Measurements from ENCODE around the gene AKNAD1.
A peak's percentile ranks its signal among the peaks of the same experiment; 100 is the strongest.

Gene AKNAD1

DNA sequence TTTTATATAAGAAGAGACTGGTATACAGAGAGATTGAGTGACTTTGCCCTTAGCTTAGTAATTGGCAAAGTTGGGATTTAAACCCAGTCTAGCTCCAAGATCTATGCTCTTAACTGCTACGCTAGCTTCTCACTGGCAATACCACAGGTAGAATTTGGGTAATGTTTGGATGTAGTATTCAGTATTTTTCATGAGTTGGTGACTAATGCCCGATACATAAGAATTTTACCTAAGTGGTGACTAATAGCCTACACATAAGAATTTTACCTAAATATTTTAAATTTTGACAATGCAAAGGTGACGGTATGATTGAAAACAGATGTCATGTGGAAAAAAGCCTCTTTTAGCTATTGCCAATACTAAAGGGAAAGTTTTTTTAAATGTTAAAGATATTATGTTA lies 44.2 kb upstream of the AKNAD1 start (continued):
- no peak for TF ChIP-seq ZNF561 (tag by site-specific recombination; IDR thresholded peaks at IDR 0.05; ENCODE audit: borderline replicate concordance)
- TF ChIP-seq ZNF621 (tag by site-specific recombination; IDR thresholded peaks at IDR 0.05): no peak

DNA sequence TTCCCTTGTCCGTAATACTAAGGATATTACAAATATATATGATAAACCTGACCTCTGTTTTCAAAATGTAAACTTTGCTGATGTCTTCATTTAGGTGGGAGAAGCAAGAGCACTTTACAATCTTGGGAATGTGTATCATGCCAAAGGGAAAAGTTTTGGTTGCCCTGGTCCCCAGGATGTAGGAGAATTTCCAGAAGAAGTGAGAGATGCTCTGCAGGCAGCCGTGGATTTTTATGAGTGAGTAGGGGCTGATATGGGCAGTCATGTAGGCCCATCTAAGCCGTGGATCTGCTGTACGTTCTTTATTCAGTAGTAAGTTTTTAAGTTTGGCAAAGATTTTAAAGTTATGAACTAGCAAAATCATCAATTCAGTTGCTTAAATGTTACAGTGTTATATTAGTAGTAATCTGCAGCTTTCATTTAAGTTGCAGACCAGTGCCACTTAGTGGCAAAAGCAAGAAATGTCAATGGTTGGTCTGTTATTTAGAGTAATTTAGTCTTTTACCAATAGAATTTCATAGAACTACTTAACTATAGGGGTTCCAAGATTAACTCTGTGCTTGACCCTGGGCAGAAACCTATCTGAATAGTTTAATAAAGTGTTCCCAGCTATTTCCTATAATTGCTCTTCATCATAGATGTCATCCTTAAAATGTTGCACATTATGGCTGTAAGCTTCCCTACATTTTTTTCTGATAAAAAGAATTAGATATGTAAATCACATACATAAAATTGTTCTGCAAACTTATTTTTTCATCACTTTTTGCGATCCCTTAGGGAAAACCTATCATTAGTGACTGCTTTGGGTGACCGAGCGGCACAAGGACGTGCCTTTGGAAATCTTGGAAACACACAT lies 41.2 kb upstream of the AKNAD1 start:
- POLR2A ChIA-PET: interaction anchor here (0.7 to 1.1 kb wide), 2 partner anchors 22 to 72 kb away, joined by 3 read pairs; partner anchors contain the start of gene GPSM2
- H3K36me3 ChIP-seq (ENCODE audit: control insufficient read depth in 2 of 2, insufficient read depth in 1 of 2, low read length in 2 of 2): peaks cover 9 to 15% of the 10 kb centered on the region in 2 experiments
- CTCF ChIA-PET: interaction anchor here (0.6 to 10.6 kb wide), 27 partner anchors 9 to 778 kb away, joined by 3 to 199 read pairs (median 4); partner anchors contain the start of gene PRPF38B
- TF ChIP-seq ZNF660 (tag by site-specific recombination; IDR thresholded peaks at IDR 0.05): peak; percentile 49; the same call in 1 of the 2 replicates
- TF ChIP-seq, protein P1, sequence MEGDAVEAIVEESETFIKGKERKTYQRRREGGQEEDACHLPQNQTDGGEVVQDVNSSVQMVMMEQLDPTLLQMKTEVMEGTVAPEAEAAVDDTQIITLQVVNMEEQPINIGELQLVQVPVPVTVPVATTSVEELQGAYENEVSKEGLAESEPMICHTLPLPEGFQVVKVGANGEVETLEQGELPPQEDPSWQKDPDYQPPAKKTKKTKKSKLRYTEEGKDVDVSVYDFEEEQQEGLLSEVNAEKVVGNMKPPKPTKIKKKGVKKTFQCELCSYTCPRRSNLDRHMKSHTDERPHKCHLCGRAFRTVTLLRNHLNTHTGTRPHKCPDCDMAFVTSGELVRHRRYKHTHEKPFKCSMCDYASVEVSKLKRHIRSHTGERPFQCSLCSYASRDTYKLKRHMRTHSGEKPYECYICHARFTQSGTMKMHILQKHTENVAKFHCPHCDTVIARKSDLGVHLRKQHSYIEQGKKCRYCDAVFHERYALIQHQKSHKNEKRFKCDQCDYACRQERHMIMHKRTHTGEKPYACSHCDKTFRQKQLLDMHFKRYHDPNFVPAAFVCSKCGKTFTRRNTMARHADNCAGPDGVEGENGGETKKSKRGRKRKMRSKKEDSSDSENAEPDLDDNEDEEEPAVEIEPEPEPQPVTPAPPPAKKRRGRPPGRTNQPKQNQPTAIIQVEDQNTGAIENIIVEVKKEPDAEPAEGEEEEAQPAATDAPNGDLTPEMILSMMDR (tag by site-specific recombination; IDR thresholded peaks at IDR 0.05): peak; percentile 48; the same call in 1 of the 2 replicates
- peak; percentile 73 for TF ChIP-seq ZNF654 (tag by site-specific recombination; IDR thresholded peaks at IDR 0.05; ENCODE audit: low read depth)
- no peak for TF ChIP-seq ZNF292 (tag by site-specific recombination; IDR thresholded peaks at IDR 0.05; ENCODE audit: borderline replicate concordance, low read depth)
- no peak overlapping the region for H3K4me3 ChIP-seq (ENCODE audit: low read depth, low read length)
- H3K4me1 ChIP-seq (ENCODE audit: control insufficient read depth, insufficient read depth, low read length): no peaks in the 10 kb centered on the region
- no peak overlapping the region for H3K27ac ChIP-seq (ENCODE audit: extremely low read depth, low read depth, low read length)
- no peaks in the 10 kb centered on the region for H3K9me3 ChIP-seq (ENCODE audit: control insufficient read depth, insufficient read depth, low read depth, low read length)

DNA sequence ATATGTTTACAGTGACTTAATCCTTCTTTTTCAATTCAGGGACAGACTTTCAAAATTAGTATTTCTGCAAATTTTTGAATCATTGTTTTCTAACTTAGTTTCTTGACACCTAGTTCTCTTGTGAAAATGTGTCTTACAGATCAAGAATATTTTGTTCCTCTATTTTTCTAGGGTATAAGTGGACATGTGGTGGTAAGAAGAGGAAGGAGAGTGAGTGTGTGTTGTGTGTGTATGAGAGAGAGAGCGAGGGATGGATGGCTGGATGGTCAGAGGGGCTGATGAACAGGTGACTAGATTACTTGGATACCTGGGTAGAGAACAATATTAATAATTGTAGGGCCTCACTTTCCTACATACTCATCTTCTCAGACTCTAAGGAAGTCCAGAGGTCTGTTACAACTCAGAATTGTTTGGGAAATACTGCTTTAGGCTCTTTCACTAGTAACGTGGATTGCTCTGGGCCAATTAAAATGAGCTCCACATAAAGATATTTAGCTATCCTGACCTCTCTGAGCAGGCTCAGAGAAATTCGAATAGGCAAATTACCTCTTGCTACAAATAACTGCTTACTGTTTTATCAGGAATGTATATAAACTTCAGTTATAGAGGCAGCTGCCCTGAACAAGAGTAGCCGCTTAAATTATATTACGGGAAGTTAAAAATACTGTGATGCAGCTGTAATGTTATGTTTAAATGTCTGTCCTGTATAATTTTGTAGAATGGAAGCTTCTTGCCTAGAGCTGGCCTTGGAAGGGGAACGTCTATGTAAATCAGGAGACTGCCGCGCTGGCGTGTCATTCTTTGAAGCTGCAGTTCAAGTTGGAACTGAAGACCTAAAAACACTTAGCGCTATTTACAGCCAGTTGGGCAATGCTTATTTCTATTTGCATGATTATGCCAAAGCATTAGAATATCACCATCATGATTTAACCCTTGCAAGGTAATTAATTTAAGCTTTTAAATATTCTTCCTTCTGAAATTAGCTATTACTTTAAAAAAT lies 39.6 kb upstream of the AKNAD1 start:
- CTCF ChIA-PET: interaction anchor here (0.6 to 10.6 kb wide), 16 partner anchors 7 to 636 kb away, joined by 3 to 199 read pairs (median 4); partner anchors contain the start of gene PRPF38B
- Histone ChIP-seq H3K9me3 (ENCODE audit: control insufficient read depth, insufficient read depth, low read depth, low read length) (no peaks in the 10 kb centered on the region), H3K4me3 (ENCODE audit: low read depth, low read length) (no peak overlapping the region), H3K4me1 (ENCODE audit: control insufficient read depth, insufficient read depth, low read length) (no peaks in the 10 kb centered on the region), H3K36me3 (ENCODE audit: control insufficient read depth in 2 of 2, insufficient read depth in 1 of 2, low read length in 2 of 2) (peaks cover 9 to 10% of the 10 kb centered on the region in 2 experiments; a peak in 2 of 3 replicates), H3K27ac (ENCODE audit: extremely low read depth, low read depth, low read length) (no peak overlapping the region)
- POLR2A ChIA-PET: interaction anchor here (1.6 kb wide), 1 partner anchor 67 kb away, joined by 4 read pairs; the partner anchor contains the start of gene CLCC1
- no peak for TF ChIP-seq MEIS1 (CRISPR knock-in tag; IDR thresholded peaks at IDR 0.05; ENCODE audit: borderline replicate concordance)
- TF ChIP-seq ZSCAN16 (tag by site-specific recombination; IDR thresholded peaks at IDR 0.05): no peak
- TF ChIP-seq, protein P2, sequence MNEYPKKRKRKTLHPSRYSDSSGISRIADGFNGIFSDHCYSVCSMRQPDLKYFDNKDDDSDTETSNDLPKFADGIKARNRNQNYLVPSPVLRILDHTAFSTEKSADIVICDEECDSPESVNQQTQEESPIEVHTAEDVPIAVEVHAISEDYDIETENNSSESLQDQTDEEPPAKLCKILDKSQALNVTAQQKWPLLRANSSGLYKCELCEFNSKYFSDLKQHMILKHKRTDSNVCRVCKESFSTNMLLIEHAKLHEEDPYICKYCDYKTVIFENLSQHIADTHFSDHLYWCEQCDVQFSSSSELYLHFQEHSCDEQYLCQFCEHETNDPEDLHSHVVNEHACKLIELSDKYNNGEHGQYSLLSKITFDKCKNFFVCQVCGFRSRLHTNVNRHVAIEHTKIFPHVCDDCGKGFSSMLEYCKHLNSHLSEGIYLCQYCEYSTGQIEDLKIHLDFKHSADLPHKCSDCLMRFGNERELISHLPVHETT (tag by site-specific recombination; IDR thresholded peaks at IDR 0.05): no peak
- no peak for TF ChIP-seq ZNF621 (tag by site-specific recombination; IDR thresholded peaks at IDR 0.05)
- TF ChIP-seq, protein P3, sequence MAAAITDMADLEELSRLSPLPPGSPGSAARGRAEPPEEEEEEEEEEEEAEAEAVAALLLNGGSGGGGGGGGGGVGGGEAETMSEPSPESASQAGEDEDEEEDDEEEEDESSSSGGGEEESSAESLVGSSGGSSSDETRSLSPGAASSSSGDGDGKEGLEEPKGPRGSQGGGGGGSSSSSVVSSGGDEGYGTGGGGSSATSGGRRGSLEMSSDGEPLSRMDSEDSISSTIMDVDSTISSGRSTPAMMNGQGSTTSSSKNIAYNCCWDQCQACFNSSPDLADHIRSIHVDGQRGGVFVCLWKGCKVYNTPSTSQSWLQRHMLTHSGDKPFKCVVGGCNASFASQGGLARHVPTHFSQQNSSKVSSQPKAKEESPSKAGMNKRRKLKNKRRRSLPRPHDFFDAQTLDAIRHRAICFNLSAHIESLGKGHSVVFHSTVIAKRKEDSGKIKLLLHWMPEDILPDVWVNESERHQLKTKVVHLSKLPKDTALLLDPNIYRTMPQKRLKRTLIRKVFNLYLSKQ (tag by site-specific recombination; IDR thresholded peaks at IDR 0.05; ENCODE audit: borderline replicate concordance): no peak
- no peak for TF ChIP-seq ZNF501 (tag by site-specific recombination; IDR thresholded peaks at IDR 0.05)
- TF ChIP-seq, protein P4, sequence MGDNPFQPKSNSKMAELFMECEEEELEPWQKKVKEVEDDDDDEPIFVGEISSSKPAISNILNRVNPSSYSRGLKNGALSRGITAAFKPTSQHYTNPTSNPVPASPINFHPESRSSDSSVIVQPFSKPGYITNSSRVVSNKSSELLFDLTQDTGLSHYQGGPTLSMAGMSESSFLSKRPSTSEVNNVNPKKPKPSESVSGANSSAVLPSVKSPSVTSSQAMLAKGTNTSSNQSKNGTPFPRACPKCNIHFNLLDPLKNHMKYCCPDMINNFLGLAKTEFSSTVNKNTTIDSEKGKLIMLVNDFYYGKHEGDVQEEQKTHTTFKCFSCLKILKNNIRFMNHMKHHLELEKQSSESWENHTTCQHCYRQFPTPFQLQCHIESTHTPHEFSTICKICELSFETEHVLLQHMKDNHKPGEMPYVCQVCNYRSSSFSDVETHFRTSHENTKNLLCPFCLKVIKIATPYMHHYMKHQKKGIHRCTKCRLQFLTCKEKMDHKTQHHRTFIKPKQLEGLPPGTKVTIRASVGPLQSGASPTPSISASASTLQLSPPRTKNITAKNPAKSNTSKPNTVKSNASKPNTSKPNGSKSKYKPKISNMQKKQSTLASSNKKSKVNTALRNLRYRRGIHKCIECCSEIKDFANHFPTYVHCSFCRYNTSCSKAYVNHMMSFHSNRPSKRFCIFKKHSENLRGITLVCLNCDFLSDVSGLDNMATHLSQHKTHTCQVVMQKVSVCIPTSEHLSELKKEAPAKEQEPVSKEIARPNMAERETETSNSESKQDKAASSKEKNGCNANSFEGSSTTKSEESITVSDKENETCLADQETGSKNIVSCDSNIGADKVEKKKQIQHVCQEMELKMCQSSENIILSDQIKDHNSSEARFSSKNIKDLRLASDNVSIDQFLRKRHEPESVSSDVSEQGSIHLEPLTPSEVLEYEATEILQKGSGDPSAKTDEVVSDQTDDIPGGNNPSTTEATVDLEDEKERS (tag by site-specific recombination; IDR thresholded peaks at IDR 0.05): no peak
- TF ChIP-seq ZEB2 (tag by site-specific recombination; IDR thresholded peaks at IDR 0.05): no peak
- TF ChIP-seq ZXDB (tag by site-specific recombination; IDR thresholded peaks at IDR 0.05): no peak
- no peak for TF ChIP-seq ZNF133 (tag by site-specific recombination; IDR thresholded peaks at IDR 0.05)
- no peak for TF ChIP-seq ZNF302 (tag by site-specific recombination; IDR thresholded peaks at IDR 0.05; ENCODE audit: low read depth)
- TF ChIP-seq, protein P5, sequence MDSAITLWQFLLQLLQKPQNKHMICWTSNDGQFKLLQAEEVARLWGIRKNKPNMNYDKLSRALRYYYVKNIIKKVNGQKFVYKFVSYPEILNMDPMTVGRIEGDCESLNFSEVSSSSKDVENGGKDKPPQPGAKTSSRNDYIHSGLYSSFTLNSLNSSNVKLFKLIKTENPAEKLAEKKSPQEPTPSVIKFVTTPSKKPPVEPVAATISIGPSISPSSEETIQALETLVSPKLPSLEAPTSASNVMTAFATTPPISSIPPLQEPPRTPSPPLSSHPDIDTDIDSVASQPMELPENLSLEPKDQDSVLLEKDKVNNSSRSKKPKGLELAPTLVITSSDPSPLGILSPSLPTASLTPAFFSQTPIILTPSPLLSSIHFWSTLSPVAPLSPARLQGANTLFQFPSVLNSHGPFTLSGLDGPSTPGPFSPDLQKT (IDR thresholded peaks at IDR 0.05; ENCODE audit: borderline replicate concordance, low read depth, low read length): no peak
- TF ChIP-seq ZNF211 (tag by site-specific recombination; IDR thresholded peaks at IDR 0.05; ENCODE audit: low read depth): no peak
- TF ChIP-seq ZNF768 (tag by site-specific recombination; IDR thresholded peaks at IDR 0.05): no peak
- TF ChIP-seq KLF9 (tag by site-specific recombination; IDR thresholded peaks at IDR 0.05; ENCODE audit: low read depth): no peak
